HCT116 (cell line): Measurements from ENCODE around the gene FGD5. TPM values are rescaled to one million over a fixed set of nuclear protein-coding genes. Genes with fewer than 3 reads are reported as not detected.

Source experiments
- ATAC-seq: fragments of 200-7000 bp; cut with Tn5 transposase; 2 replicates; pipeline ENCODE4 v1.9.1; 2020; ENCODE audit warnings: mild to moderate bottlenecking, moderate library complexity
- BruUV-seq: library from RNA; stranded (reverse); fragments of 400-500 nt; replicated peaks from 2 replicates; lab custom pipeline; 2021; lab: Mats Ljungman, UMichigan
- CTCF ChIA-PET: fragments of 300-600 bp; sonication (Branson Sonifier 250); formaldehyde crosslinking; loops from one replicate; lab custom pipeline; 2021; ENCODE audit warnings: antibody characterized with exemption; lab: Charles Lee
- POLR2A ChIA-PET: fragments of 300-600, 350-600 bp; sonication (Branson Sonifier 250); formaldehyde crosslinking; loops from one replicate; lab custom pipeline; 2021; ENCODE audit warnings: antibody characterized with exemption; lab: Charles Lee
- RAD21 ChIA-PET, 2 experiments: fragments of 300-600 bp; sonication (Branson Sonifier 250); formaldehyde crosslinking; loops; one replicate each; lab custom pipeline; 2023; ENCODE audit warnings: low total read pairs in 2 of 2; ENCODE audit not compliant: uncharacterized antibody in 2 of 2, unreplicated experiment in 2 of 2, low non-redundant PET in 1 of 2; lab: Charles Lee
- DNase-seq: peaks from one replicate; pipeline ENCODE4 v3.0.0-alpha.2; 2010; ENCODE audit warnings: low read depth, low spot score
- H2AFZ ChIP-seq: fragments of 200-600 bp; shearing (Covaris generic), sonication (generic); 2 replicates; pipeline ENCODE4 v1.6.1; 2017; ENCODE audit warnings: low read depth, mixed run types, mixed read lengths, antibody characterized with exemption, low read length; ENCODE audit not compliant: poor library complexity, severe bottlenecking
- H3K27ac ChIP-seq: 2 replicates; pipeline ENCODE4 v1.5.1; 2012; ENCODE audit warnings: low read depth, low read length
- H3K27me3 ChIP-seq: fragments of 200-600 bp; sonication (generic); 2 replicates; pipeline ENCODE4 v1.6.1; 2016; ENCODE audit warnings: mixed run types, low read length, mixed read lengths; ENCODE audit not compliant: insufficient read depth
- H3K36me3 ChIP-seq, 2 experiments: fragments of 200-500 bp in 1 of 2; fragments of 200-600 bp in 1 of 2; sonication (Bioruptor generic) in 1 of 2; sonication (generic) in 1 of 2; 2 replicates each; pipeline versions ENCODE4 v1.5.1 to v1.6.1; 2014 to 2016; ENCODE audit warnings: low read length in 2 of 2, inconsistent platforms in 1 of 2, mixed read lengths in 1 of 2, mixed run types in 1 of 2; ENCODE audit not compliant: insufficient read depth in 2 of 2, control insufficient read depth in 1 of 2
- H3K4me1 ChIP-seq, 2 experiments: fragments of 200-600 bp in 1 of 2; sonication (generic) in 1 of 2; 2 replicates each; pipeline versions ENCODE4 v1.5.1 to v1.6.1; 2012 to 2017; ENCODE audit warnings: low read length in 2 of 2, inconsistent platforms in 1 of 2, mild to moderate bottlenecking in 1 of 2, mixed read lengths in 1 of 2, mixed run types in 1 of 2, moderate library complexity in 1 of 2; ENCODE audit not compliant: insufficient read depth in 2 of 2, control insufficient read depth in 1 of 2
- H3K4me2 ChIP-seq: fragments of 200-600 bp; sonication (generic); 2 replicates; pipeline ENCODE4 v1.6.1; 2017; ENCODE audit warnings: mixed run types, low read length, mixed read lengths
- H3K4me3 ChIP-seq, 2 experiments: fragments of 200-600 bp in 1 of 2; sonication (generic) in 1 of 2; replicated peaks in 1 of 2; 2 replicates each; pipeline ENCODE4 v1.5.1; 2011 to 2016; ENCODE audit warnings: low read length in 2 of 2, control low read depth in 1 of 2, low read depth in 1 of 2, mild to moderate bottlenecking in 1 of 2, mixed read lengths in 1 of 2, mixed run types in 1 of 2
- H3K79me2 ChIP-seq: fragments of 200-600 bp; sonication (generic); 2 replicates; pipeline ENCODE4 v1.6.1; 2017; ENCODE audit warnings: mild to moderate bottlenecking, mixed run types, low read length, moderate library complexity, mixed read lengths; ENCODE audit not compliant: insufficient read depth
- H3K9ac ChIP-seq: fragments of 200-600 bp; sonication (generic); 2 replicates; pipeline ENCODE4 v1.6.1; 2016; ENCODE audit warnings: low read length, mixed read lengths
- H3K9me2 ChIP-seq: fragments of 200-600 bp; sonication (generic), shearing (Covaris generic); 2 replicates; pipeline ENCODE4 v1.6.1; 2017; ENCODE audit warnings: mixed run types, mild to moderate bottlenecking, moderate library complexity; ENCODE audit not compliant: insufficient read depth
- H3K9me3 ChIP-seq, 2 experiments: fragments of 200-500 bp in 1 of 2; fragments of 200-600 bp in 1 of 2; sonication (Bioruptor generic) in 1 of 2; sonication (generic) in 1 of 2; 2 replicates each; pipeline ENCODE4 v1.6.1; 2014 to 2017; ENCODE audit warnings: low read length in 2 of 2, mixed read lengths in 2 of 2, inconsistent platforms in 1 of 2, low read depth in 1 of 2, mild to moderate bottlenecking in 1 of 2, mixed run types in 1 of 2, moderate library complexity in 1 of 2; ENCODE audit not compliant: control insufficient read depth in 1 of 2, insufficient read depth in 1 of 2
- H4K20me1 ChIP-seq: fragments of 200-600 bp; sonication (generic), shearing (Covaris generic); 2 replicates; pipeline ENCODE4 v1.6.1; 2017; ENCODE audit warnings: mixed run types, mild to moderate bottlenecking, moderate library complexity; ENCODE audit not compliant: insufficient read depth
- ATF3 ChIP-seq: IDR thresholded peaks from 2 replicates; pipeline ENCODE4 v1.6.1; 2012
- CBX3 ChIP-seq: IDR thresholded peaks from 2 replicates; pipeline ENCODE4 v1.6.1; 2012; ENCODE audit warnings: low read depth
- CEBPB ChIP-seq: IDR thresholded peaks from 2 replicates; pipeline ENCODE4 v1.6.1; 2012; ENCODE audit warnings: low read depth
- EGR1 ChIP-seq: IDR thresholded peaks from 2 replicates; pipeline ENCODE4 v1.6.1; 2012; ENCODE audit warnings: low read depth
- ELF1 ChIP-seq: IDR thresholded peaks from 2 replicates; pipeline ENCODE4 v1.6.1; 2012; ENCODE audit warnings: low read depth, borderline replicate concordance
- EZH2 ChIP-seq: fragments of 200-600 bp; sonication (generic); IDR thresholded peaks from 2 replicates; pipeline ENCODE4 v1.6.1; 2017; ENCODE audit warnings: antibody characterized with exemption, mixed run types
- EZH2phosphoT487 ChIP-seq: fragments of 200-600 bp; IDR thresholded peaks from 2 replicates; pipeline ENCODE4 v1.6.1; 2018; ENCODE audit warnings: antibody characterized with exemption, borderline replicate concordance
- FOSL1 ChIP-seq: IDR thresholded peaks from 2 replicates; pipeline ENCODE4 v1.6.1; 2012; ENCODE audit warnings: low read depth
- JUND ChIP-seq: IDR thresholded peaks from 2 replicates; pipeline ENCODE4 v1.6.1; 2012
- POLR2AphosphoS5 ChIP-seq: IDR thresholded peaks from 2 replicates; pipeline ENCODE4 v1.6.1; 2011; ENCODE audit warnings: mild to moderate bottlenecking, low read depth, low read length, moderate library complexity
- RAD21 ChIP-seq: IDR thresholded peaks from 2 replicates; pipeline ENCODE4 v1.6.1; 2012; ENCODE audit warnings: low read depth, mild to moderate bottlenecking
- SIN3A ChIP-seq: IDR thresholded peaks from 2 replicates; pipeline ENCODE4 v1.6.1; 2012; ENCODE audit warnings: low read depth
- SP1 ChIP-seq: IDR thresholded peaks from 2 replicates; pipeline ENCODE4 v1.6.1; 2012; ENCODE audit warnings: low read depth
- SRF ChIP-seq: IDR thresholded peaks from 2 replicates; pipeline ENCODE4 v1.6.1; 2012; ENCODE audit warnings: low read depth
- TCF7L2 ChIP-seq: IDR thresholded peaks from 2 replicates; pipeline ENCODE4 v1.7.0; 2011; ENCODE audit warnings: borderline replicate concordance, inconsistent platforms; ENCODE audit not compliant: insufficient read depth, insufficient read length; ENCODE audit errors: extremely low read depth
- ZFX ChIP-seq: fragments of 450-650 bp; IDR thresholded peaks from 2 replicates; pipeline ENCODE4 v1.6.1; 2017
- intact Hi-C: fragments of 100-400 bp; cut with micrococcal nuclease; formaldehyde crosslinking; loops from 2 replicates; pipeline ENCODE4 v1.10.0; 2022
- total RNA-seq: library from RNA; stranded (reverse); gene quantifications from one replicate; pipeline ENCODE4 v1.2.1, GENCODE V29; 2021; ENCODE audit not compliant: unreplicated experiment
- TF ChIP-seq, protein P1 (sequence below): IDR thresholded peaks from 2 replicates; pipeline ENCODE4 v1.6.1; 2012; ENCODE audit warnings: low read depth
- TF ChIP-seq, protein P2 (sequence below): IDR thresholded peaks from 2 replicates; pipeline ENCODE4 v1.6.1; 2012
- TF ChIP-seq, protein P3 (sequence below): IDR thresholded peaks from 2 replicates; pipeline ENCODE4 v1.6.1; 2011; ENCODE audit warnings: mild to moderate bottlenecking, low read length, moderate library complexity; ENCODE audit not compliant: insufficient replicate concordance; ENCODE audit errors: extremely low read depth

FGD5 gene
- total RNA-seq, 1 experiment from 2014 or later = 0.22 TPM

- TF ChIP-seq, protein P1, sequence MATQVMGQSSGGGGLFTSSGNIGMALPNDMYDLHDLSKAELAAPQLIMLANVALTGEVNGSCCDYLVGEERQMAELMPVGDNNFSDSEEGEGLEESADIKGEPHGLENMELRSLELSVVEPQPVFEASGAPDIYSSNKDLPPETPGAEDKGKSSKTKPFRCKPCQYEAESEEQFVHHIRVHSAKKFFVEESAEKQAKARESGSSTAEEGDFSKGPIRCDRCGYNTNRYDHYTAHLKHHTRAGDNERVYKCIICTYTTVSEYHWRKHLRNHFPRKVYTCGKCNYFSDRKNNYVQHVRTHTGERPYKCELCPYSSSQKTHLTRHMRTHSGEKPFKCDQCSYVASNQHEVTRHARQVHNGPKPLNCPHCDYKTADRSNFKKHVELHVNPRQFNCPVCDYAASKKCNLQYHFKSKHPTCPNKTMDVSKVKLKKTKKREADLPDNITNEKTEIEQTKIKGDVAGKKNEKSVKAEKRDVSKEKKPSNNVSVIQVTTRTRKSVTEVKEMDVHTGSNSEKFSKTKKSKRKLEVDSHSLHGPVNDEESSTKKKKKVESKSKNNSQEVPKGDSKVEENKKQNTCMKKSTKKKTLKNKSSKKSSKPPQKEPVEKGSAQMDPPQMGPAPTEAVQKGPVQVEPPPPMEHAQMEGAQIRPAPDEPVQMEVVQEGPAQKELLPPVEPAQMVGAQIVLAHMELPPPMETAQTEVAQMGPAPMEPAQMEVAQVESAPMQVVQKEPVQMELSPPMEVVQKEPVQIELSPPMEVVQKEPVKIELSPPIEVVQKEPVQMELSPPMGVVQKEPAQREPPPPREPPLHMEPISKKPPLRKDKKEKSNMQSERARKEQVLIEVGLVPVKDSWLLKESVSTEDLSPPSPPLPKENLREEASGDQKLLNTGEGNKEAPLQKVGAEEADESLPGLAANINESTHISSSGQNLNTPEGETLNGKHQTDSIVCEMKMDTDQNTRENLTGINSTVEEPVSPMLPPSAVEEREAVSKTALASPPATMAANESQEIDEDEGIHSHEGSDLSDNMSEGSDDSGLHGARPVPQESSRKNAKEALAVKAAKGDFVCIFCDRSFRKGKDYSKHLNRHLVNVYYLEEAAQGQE = no peak
- TF ChIP-seq POLR2AphosphoS5 (no peak), EZH2 (no peak), ATF3 (no peak), JUND (no peak)
Measured at GRCh38 chr3:14889205-14889604, 70.4 kb downstream of the FGD5 start (continued).

GRCh38 chr3:14889943-14890342, 71.2 kb downstream of the FGD5 start:
- ATAC-seq (no peak), DNase-seq (no peak)
- no peaks in the 10 kb centered on the region for H3K36me3 ChIP-seq
- ChIA-PET POLR2A (no interaction called here), RAD21 (no interaction called here), CTCF (no interaction called here)
- no peaks in the 10 kb centered on the region for H3K9me3 ChIP-seq
- TF ChIP-seq, protein P2, sequence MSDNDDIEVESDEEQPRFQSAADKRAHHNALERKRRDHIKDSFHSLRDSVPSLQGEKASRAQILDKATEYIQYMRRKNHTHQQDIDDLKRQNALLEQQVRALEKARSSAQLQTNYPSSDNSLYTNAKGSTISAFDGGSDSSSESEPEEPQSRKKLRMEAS = no peak
- TF ChIP-seq POLR2AphosphoS5 = no peak
- TF ChIP-seq ZFX = no peak
- no peak for TF ChIP-seq EZH2
- TF ChIP-seq, protein P3, sequence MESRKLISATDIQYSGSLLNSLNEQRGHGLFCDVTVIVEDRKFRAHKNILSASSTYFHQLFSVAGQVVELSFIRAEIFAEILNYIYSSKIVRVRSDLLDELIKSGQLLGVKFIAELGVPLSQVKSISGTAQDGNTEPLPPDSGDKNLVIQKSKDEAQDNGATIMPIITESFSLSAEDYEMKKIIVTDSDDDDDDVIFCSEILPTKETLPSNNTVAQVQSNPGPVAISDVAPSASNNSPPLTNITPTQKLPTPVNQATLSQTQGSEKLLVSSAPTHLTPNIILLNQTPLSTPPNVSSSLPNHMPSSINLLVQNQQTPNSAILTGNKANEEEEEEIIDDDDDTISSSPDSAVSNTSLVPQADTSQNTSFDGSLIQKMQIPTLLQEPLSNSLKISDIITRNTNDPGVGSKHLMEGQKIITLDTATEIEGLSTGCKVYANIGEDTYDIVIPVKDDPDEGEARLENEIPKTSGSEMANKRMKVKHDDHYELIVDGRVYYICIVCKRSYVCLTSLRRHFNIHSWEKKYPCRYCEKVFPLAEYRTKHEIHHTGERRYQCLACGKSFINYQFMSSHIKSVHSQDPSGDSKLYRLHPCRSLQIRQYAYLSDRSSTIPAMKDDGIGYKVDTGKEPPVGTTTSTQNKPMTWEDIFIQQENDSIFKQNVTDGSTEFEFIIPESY = no peak
- no peak for TF ChIP-seq FOSL1
- no peak for TF ChIP-seq TCF7L2
- TF ChIP-seq RAD21 = no peak
- TF ChIP-seq JUND = no peak
- no peak for TF ChIP-seq EGR1
- TF ChIP-seq SP1 = no peak
- TF ChIP-seq ELF1 = no peak
- no peak for TF ChIP-seq SRF
- no peak for TF ChIP-seq CBX3
- TF ChIP-seq EZH2phosphoT487 = no peak
- TF ChIP-seq CEBPB = no peak
- no peak for TF ChIP-seq SIN3A
- H3K4me3 ChIP-seq = no peak overlapping the region
- H3K4me1 ChIP-seq = no peaks in the 10 kb centered on the region
- no peaks in the 10 kb centered on the region for H3K9me2 ChIP-seq
- H2AFZ ChIP-seq = no peak overlapping the region
- intact Hi-C loops = no loop called here
- H3K4me2 ChIP-seq = no peak overlapping the region
- no peaks in the 10 kb centered on the region for H3K79me2 ChIP-seq
- H4K20me1 ChIP-seq = no peaks in the 10 kb centered on the region; the same call in 1 of the 2 replicates
- no peak overlapping the region for H3K27ac ChIP-seq
- H3K9ac ChIP-seq = no peak overlapping the region
- H3K27me3 ChIP-seq = peaks cover 33% of the 10 kb centered on the region; the same call in 1 of the 2 replicates
- no TSS peak for BruUV-seq
